ENCODE data around the gene SLC24A3.

Gene SLC24A3

DNA sequence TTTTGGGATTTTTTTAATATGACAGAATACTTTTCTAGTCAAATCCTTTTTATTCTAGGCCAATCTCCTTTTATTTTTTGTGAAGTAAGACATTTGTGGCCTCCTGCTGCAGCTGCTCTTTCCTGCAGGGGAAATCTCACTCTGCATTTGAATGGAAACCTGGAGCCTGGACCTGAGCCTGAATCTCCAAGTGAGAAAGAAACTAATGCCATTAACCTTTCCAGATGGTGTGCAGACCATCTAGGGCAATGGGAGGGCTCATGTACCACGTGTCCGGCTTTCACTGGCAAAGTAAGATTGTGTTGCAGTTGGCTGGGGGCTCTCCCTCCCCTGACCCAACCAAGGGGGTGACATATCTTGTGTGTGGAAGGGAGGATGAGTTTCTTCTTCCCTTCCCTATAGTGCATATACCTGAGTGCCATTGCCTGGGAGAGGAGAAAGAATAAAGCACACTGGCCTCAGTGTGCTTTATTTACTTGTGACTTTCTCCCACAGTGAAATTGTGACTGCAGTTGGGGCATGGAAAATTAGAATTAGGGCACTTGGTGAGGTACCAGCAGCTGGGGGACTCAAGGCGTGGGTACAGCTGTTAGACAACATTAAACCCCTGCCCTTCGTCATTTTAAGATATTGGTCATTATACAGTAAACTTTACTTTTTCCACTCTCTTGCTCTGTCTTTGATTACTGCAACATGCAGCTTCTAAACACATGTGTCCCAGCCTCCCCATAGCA is 385.8 kb downstream of the SLC24A3 start:
- DNase-seq (ENCODE audit: low read depth): no peak
- no peak overlapping the region for H3K4me3 ChIP-seq (ENCODE audit: low read length)
- TF ChIP-seq, protein P1, sequence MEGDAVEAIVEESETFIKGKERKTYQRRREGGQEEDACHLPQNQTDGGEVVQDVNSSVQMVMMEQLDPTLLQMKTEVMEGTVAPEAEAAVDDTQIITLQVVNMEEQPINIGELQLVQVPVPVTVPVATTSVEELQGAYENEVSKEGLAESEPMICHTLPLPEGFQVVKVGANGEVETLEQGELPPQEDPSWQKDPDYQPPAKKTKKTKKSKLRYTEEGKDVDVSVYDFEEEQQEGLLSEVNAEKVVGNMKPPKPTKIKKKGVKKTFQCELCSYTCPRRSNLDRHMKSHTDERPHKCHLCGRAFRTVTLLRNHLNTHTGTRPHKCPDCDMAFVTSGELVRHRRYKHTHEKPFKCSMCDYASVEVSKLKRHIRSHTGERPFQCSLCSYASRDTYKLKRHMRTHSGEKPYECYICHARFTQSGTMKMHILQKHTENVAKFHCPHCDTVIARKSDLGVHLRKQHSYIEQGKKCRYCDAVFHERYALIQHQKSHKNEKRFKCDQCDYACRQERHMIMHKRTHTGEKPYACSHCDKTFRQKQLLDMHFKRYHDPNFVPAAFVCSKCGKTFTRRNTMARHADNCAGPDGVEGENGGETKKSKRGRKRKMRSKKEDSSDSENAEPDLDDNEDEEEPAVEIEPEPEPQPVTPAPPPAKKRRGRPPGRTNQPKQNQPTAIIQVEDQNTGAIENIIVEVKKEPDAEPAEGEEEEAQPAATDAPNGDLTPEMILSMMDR (IDR thresholded peaks at IDR 0.05; ENCODE audit: insufficient read depth, low read depth, low read length, missing control alignments): no peak

DNA sequence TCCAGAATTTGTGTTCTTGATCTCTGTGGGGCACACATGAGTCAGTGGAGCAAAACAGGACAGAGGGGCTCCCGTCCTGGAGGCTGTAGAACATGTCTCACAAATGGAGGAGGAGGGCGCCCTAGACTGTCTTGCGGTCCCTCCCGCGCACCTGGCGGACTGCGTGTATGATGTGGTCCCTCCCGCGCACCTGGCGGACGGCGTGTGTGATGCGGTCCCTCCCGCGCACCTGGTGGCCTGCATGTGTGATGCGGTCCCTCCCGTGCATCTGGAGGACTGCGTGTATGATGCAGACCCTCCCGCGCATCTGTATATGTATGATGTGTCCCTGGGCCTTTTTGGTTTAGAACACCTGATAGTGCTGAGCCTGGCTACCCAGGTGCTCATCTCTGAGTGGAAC is 386.8 kb downstream of the SLC24A3 start:
- H3K4me3 ChIP-seq (ENCODE audit: low read length): no peak overlapping the region
- no peak for DNase-seq (ENCODE audit: low read depth)
- TF ChIP-seq, protein P1 (IDR thresholded peaks at IDR 0.05; ENCODE audit: insufficient read depth, low read depth, low read length, missing control alignments): no peak

DNA sequence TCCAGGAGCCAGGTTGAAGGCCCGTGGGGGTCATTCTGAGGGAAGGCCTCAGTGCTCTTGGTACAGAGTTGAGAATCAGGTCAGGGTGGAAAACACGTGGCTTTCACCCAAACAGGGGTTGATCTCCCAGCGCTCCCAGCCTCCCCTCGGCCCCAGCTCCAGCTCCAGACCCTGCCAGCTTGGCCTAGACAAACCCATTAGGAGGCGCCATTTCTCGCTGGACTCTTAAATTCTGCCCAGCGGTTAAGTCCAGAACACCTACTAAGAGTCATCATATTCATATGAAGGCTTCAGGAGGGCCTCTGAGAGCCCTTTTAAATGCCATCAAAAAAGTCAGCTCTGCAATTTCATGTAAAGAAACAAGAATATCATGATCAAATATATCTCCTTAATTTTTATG is 387.6 kb downstream of the SLC24A3 start:
- TF ChIP-seq, protein P1 (IDR thresholded peaks at IDR 0.05; ENCODE audit: insufficient read depth, low read depth, low read length, missing control alignments): no peak
- DNase-seq (ENCODE audit: low read depth): no peak

DNA sequence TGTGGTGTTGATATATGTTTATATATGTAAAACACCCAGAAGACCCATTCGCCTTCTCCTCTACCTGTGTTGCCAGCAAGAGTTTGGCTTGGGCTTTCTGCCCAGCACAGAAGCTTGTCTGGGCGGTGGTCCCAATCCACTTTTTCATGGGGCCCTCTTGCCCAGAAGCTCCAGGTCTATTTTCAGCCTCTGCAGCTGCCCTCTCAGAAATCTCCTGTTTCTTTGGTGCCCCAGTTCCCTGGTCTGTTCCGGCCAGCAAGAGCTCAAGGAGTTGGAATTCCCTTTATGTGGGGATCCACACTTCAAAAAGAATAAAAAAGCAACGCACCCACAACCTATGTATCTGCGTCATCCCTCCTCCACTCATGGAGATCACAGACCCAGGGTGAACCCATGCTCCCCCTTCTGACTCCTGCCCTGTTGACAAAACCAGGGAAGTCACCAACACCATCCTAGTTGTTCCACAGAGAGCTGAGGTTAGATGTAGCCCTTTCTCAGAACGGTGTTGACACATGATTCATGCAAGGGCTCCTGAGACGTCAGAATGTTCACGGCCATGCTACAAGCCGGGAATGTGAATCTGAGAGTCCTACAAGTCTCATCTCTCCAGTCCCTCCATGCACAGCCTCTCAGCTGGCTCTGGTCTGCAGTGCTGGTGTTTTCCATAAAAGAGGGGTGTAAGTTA is 388.8 kb downstream of the SLC24A3 start:
- H3K4me3 ChIP-seq (ENCODE audit: low read length): no peak overlapping the region
- TF ChIP-seq, protein P1 (IDR thresholded peaks at IDR 0.05; ENCODE audit: insufficient read depth, low read depth, low read length, missing control alignments): no peak
- DNase-seq (ENCODE audit: low read depth): no peak

More for the DNA sequence above, 387.6 kb downstream of the SLC24A3 start:
- no peak overlapping the region for H3K4me3 ChIP-seq (ENCODE audit: low read length)

DNA sequence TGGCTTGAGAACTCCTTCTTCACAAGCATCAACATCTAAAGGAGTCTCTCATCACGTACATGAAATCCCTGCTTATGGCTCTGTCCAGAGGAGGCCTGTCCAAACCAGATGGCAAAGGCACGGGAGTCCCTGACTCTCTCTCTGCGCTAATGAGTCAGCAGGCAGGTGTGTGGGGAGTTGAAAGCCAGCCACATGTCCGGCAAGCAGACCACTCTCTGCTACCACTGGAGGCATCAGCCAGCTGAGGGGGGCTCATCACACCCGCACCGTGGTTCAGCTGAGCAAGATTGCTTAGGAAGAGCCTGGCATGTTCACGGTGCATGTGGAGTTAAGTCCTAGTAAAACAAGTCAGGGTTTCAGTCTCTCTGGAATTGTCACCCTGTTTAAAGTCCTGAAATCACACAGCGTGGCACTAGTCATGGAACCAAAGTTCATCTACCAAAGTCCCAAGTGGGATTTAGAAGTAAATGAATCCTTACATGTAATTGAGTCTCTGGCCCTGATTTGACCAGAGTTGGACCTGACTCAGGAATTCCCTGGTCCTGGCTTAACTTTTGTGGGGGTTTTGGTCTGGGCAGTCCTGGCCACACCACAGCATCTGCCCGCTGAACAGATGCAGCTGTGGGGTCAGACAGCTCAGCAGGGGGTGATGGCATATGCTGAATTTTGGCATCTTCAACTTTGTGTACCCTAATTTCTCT is 390.4 kb downstream of the SLC24A3 start:
- TF ChIP-seq, protein P1 (IDR thresholded peaks at IDR 0.05; ENCODE audit: insufficient read depth, low read depth, low read length, missing control alignments): no peak
- no peak overlapping the region for H3K4me3 ChIP-seq (ENCODE audit: low read length)
- no peak for DNase-seq (ENCODE audit: low read depth)

DNA sequence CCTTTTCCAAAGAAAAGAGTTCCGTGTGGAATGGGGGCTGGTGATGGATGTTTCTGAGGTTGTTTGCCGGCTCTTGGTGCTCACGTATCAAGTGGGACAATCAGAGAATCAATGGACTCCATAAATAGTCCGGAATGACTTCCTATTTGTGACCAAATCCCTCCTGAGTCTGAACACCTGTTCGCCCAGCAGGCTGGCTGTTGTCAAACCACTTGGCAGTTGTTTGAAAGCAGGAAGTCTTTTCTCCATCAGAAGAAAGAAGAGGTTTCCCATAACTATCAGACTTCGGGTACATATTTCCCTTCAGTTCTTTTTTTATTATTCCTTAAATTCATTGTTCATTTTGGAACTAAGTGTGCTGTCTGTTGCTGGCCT is 390.9 kb downstream of the SLC24A3 start:
- TF ChIP-seq, protein P1 (IDR thresholded peaks at IDR 0.05; ENCODE audit: insufficient read depth, low read depth, low read length, missing control alignments): no peak
- DNase-seq (ENCODE audit: low read depth): no peak

More for the DNA sequence above, 390.9 kb downstream of the SLC24A3 start:
- no peak overlapping the region for H3K4me3 ChIP-seq (ENCODE audit: low read length)
